PC-9 (cell line): ENCODE data around the gene LRRC32. TPM values are rescaled to one million over a fixed set of nuclear protein-coding genes. Genes with fewer than 3 reads are reported as not detected.

Source experiments
- BruUV-seq: library from RNA; stranded (reverse); fragments of 400-500 nt; replicated peaks from 2 replicates; lab custom pipeline; 2021; lab: Mats Ljungman, UMichigan
- CTCF ChIA-PET: fragments of 300-600 bp; sonication (Branson Sonifier 250); formaldehyde crosslinking; loops from one replicate; lab custom pipeline; 2022; ENCODE audit warnings: antibody characterized with exemption; lab: Charles Lee
- POLR2A ChIA-PET: fragments of 300-600 bp; sonication (Branson Sonifier 250); formaldehyde crosslinking; loops from one replicate; lab custom pipeline; 2022; ENCODE audit warnings: antibody characterized with exemption; ENCODE audit not compliant: unreplicated experiment; lab: Charles Lee
- DNase-seq, 2 experiments: peaks; one replicate each; pipeline versions ENCODE4 v3.0.0 to v3.0.0-alpha.2; 2015 to 2022; ENCODE audit warnings: mixed read lengths in 1 of 2
- H2AFZ ChIP-seq: fragments of 200-600 bp; sonication (generic); 2 replicates; pipeline ENCODE4 v1.8.1; 2017; ENCODE audit warnings: antibody characterized with exemption
- H3F3A ChIP-seq: fragments of 200-600 bp; sonication (generic); 2 replicates; pipeline ENCODE4 v1.8.1; 2017; ENCODE audit warnings: antibody characterized with exemption, mild to moderate bottlenecking, low read depth; ENCODE audit not compliant: insufficient read depth
- H3K27ac ChIP-seq: fragments of 200-600 bp; sonication (generic); 2 replicates; pipeline ENCODE4 v1.6.1; 2016; ENCODE audit warnings: mixed run types
- H3K27me3 ChIP-seq: fragments of 200-600 bp; sonication (generic); 2 replicates; pipeline ENCODE4 v1.6.1; 2016; ENCODE audit warnings: low read depth, mixed run types; ENCODE audit not compliant: insufficient read depth
- H3K36me3 ChIP-seq: fragments of 200-600 bp; sonication (generic); 2 replicates; pipeline ENCODE4 v1.6.1; 2016; ENCODE audit warnings: low read depth, mixed run types
- H3K4me1 ChIP-seq: fragments of 200-600 bp; sonication (generic); replicated peaks from 2 replicates; pipeline ENCODE4 v1.6.1; 2016; ENCODE audit warnings: mixed run types; ENCODE audit not compliant: insufficient read depth
- H3K4me2 ChIP-seq: fragments of 200-600 bp; sonication (generic); 2 replicates; pipeline ENCODE4 v1.6.1; 2017; ENCODE audit warnings: mixed run types
- H3K4me3 ChIP-seq: fragments of 200-600 bp; sonication (generic); 2 replicates; pipeline ENCODE4 v1.6.1; 2016; ENCODE audit warnings: mixed run types
- H3K79me2 ChIP-seq: fragments of 200-600 bp; sonication (generic); 2 replicates; pipeline ENCODE4 v1.6.1; 2017; ENCODE audit warnings: low read depth, mixed run types
- H3K9me2 ChIP-seq: fragments of 200-600 bp; sonication (generic); 2 replicates; pipeline ENCODE4 v1.8.1; 2017; ENCODE audit warnings: mild to moderate bottlenecking; ENCODE audit not compliant: insufficient read depth
- H3K9me3 ChIP-seq: fragments of 200-600 bp; sonication (generic); 2 replicates; pipeline ENCODE4 v1.8.1; 2016; ENCODE audit warnings: low read depth; ENCODE audit not compliant: insufficient read depth
- H4K20me1 ChIP-seq: fragments of 200-600 bp; sonication (generic); 2 replicates; pipeline ENCODE4 v1.8.1; 2017; ENCODE audit not compliant: insufficient read depth
- CTCF ChIP-seq: fragments of 200-600 bp; sonication (generic); conservative IDR thresholded peaks from 2 replicates; pipeline ENCODE4 v1.6.1; 2017; ENCODE audit warnings: mixed run types, antibody characterized with exemption, mild to moderate bottlenecking, moderate library complexity
- EZH2 ChIP-seq: fragments of 200-600 bp; sonication (generic); IDR thresholded peaks from 2 replicates; pipeline ENCODE4 v1.8.0; 2017; ENCODE audit warnings: antibody characterized with exemption, low read depth
- intact Hi-C: fragments of 100-400 bp; cut with micrococcal nuclease; formaldehyde crosslinking; loops from one replicate; pipeline ENCODE4 v1.10.0; 2022; ENCODE audit not compliant: unreplicated experiment
- total RNA-seq: library from RNA; stranded (reverse); gene quantifications from 2 replicates; pipeline ENCODE4 v1.2.3, GENCODE V29; 2021

LRRC32 gene
- total RNA-seq, 1 experiment from 2014 or later: not detected

GRCh38 chr11:76663486-76663810 lies 7.1 kb downstream of the LRRC32 start:
- H3K4me2 ChIP-seq: no peak overlapping the region
- H3K27ac ChIP-seq: no peak overlapping the region
- H3K36me3 ChIP-seq: no peaks in the 10 kb centered on the region
- DNase-seq: no peak
- H3F3A ChIP-seq: no peaks in the 10 kb centered on the region
- no peaks in the 10 kb centered on the region for H3K79me2 ChIP-seq
- ChIA-PET POLR2A (no interaction called here), CTCF (no interaction called here)
- intact Hi-C loops: no loop called here
- BruUV-seq: no TSS peak
- TF ChIP-seq CTCF (no peak), EZH2 (no peak)
- no peak overlapping the region for H2AFZ ChIP-seq
- no peak overlapping the region for H3K4me3 ChIP-seq
- H4K20me1 ChIP-seq: no peaks in the 10 kb centered on the region
- peaks cover 54% of the 10 kb centered on the region; the same call in 1 of the 2 replicates for H3K27me3 ChIP-seq
- H3K9me3 ChIP-seq: no peaks in the 10 kb centered on the region
- no peaks in the 10 kb centered on the region for H3K4me1 ChIP-seq
- H3K9me2 ChIP-seq: no peaks in the 10 kb centered on the region

DNA sequence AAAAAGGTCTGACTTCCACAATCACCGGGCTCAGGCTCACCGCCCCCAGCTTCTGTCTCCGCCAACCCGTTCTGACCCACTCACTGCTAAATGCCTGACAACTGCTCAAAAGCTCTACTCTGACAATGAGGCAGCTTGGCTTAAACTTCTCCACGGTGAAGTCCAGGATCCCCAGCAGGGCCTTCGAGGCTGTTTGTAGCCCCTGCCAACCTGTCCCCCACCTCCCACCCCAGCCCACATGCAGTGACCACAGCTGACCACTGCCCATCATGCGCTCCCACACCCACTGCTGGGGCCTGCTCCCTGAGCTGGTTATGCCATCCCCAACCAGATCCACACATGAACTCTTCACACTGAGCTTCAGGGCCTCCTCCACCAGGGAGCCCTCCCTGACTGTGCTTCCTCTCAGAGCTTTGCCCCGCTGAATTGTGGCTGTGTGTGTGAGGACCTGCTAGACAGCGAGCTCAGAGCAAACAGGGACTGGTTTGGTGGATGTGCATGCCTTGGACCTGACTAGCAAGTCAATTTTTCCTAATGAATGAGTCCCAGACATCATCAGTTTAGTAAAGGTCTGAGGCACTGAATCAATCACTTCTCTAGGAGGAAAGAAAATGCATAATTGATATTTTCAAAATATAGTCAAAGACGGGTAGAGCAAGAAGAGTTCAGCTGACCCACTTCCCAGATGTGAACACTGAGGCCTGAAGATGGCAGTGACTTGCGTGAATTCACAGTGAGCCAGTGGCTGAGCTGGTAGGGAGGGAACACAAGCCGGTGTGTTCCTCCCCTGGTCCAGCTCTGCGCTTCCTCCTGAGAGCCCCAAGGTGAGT lies 7.7 kb downstream of the LRRC32 start:
- Histone ChIP-seq H4K20me1 (no peaks in the 10 kb centered on the region), H3K36me3 (no peaks in the 10 kb centered on the region), H3K9me3 (no peaks in the 10 kb centered on the region), H3K9me2 (no peaks in the 10 kb centered on the region), H2AFZ (no peak overlapping the region), H3K4me3 (no peak overlapping the region), H3F3A (no peaks in the 10 kb centered on the region), H3K27ac (no peak overlapping the region), H3K4me1 (no peaks in the 10 kb centered on the region), H3K4me2 (no peak overlapping the region), H3K79me2 (no peaks in the 10 kb centered on the region), H3K27me3 (peaks cover 50% of the 10 kb centered on the region; the same call in 1 of the 2 replicates)
- intact Hi-C loops: no loop called here
- POLR2A ChIA-PET: no interaction called here
- CTCF ChIA-PET: interaction anchor here (0.5 kb wide), 1 partner anchor 595 kb away, joined by 3 read pairs; no protein-coding TSS in a partner anchor
- no TSS peak for BruUV-seq
- TF ChIP-seq CTCF (no peak), EZH2 (no peak)
- no peak for DNase-seq

GRCh38 chr11:76661834-76662434 lies 8.6 kb downstream of the LRRC32 start:
- POLR2A ChIA-PET: no interaction called here
- no peak for DNase-seq
- Histone ChIP-seq H3K9me2 (no peaks in the 10 kb centered on the region), H3K9me3 (no peaks in the 10 kb centered on the region), H3F3A (no peaks in the 10 kb centered on the region), H3K27me3 (peaks cover 40% of the 10 kb centered on the region; the same call in 1 of the 2 replicates), H3K79me2 (no peaks in the 10 kb centered on the region), H3K4me1 (no peaks in the 10 kb centered on the region), H3K27ac (no peak overlapping the region), H3K4me3 (no peak overlapping the region), H3K4me2 (no peak overlapping the region), H3K36me3 (no peaks in the 10 kb centered on the region), H4K20me1 (no peaks in the 10 kb centered on the region), H2AFZ (no peak overlapping the region)
- CTCF ChIA-PET: no interaction called here
- intact Hi-C loops: no loop called here
- TF ChIP-seq CTCF (no peak), EZH2 (no peak)
- no TSS peak for BruUV-seq
